G401.6 (cell line): ENCODE results near the gene NEAT1.
"Not testable (repeated sequence)": the region's sequence is repeated elsewhere in the genome, so short reads cannot be mapped to it uniquely, and the experiment has no call there.

ENCODE experiments used
- FAIRE-seq: peaks from 2 replicates; lab custom pipeline; 2012; peaks lifted over from hg19 to GRCh38; lab: Jason Lieb, UNC

NEAT1 gene

GRCh38 chr11:65434667-65435410 lies 12.2 kb downstream of the NEAT1 start:
- no peak for FAIRE-seq

- no peak for FAIRE-seq
These were observed 12.9 kb downstream of the NEAT1 start for GRCh38 chr11:65435411-65435931.

- no peak for FAIRE-seq
These were observed 13.4 kb downstream of the NEAT1 start for GRCh38 chr11:65435981-65436411.

GRCh38 chr11:65436412-65437032 lies 13.9 kb downstream of the NEAT1 start:
- no peak for FAIRE-seq

- no peak for FAIRE-seq
These were observed 15.0 kb downstream of the NEAT1 start for GRCh38 chr11:65437436-65438227.

- no peak for FAIRE-seq
These were observed 15.9 kb downstream of the NEAT1 start for GRCh38 chr11:65438257-65439151.

GRCh38 chr11:65439331-65440181 lies 17.0 kb downstream of the NEAT1 start:
- FAIRE-seq: no peak

GRCh38 chr11:65440831-65441499 lies 18.4 kb downstream of the NEAT1 start:
- no peak for FAIRE-seq

- FAIRE-seq: no peak
These were observed 20.3 kb downstream of the NEAT1 start for GRCh38 chr11:65442842-65443331.

GRCh38 chr11:65444314-65445051 lies 21.9 kb downstream of the NEAT1 start:
- FAIRE-seq: no peak

- no peak for FAIRE-seq
These were observed 22.6 kb downstream of the NEAT1 start for GRCh38 chr11:65445101-65445603.

GRCh38 chr11:65445604-65446445 lies 23.2 kb downstream of the NEAT1 start:
- FAIRE-seq: no peak

GRCh38 chr11:65446446-65447277 lies 24.1 kb downstream of the NEAT1 start:
- no peak for FAIRE-seq

GRCh38 chr11:65448074-65448417 lies 25.4 kb downstream of the NEAT1 start:
- no peak for FAIRE-seq

- no peak for FAIRE-seq
These were observed 26.0 kb downstream of the NEAT1 start for GRCh38 chr11:65448418-65449105.

GRCh38 chr11:65451301-65451700 lies 28.7 kb downstream of the NEAT1 start:
- FAIRE-seq: not testable (repeated sequence)

- FAIRE-seq: not testable (repeated sequence)
These were observed 29.7 kb downstream of the NEAT1 start for GRCh38 chr11:65452259-65452658.
